K562 (cell line): ENCODE data around the gene C19orf85. TPM values are rescaled to one million over a fixed set of nuclear protein-coding genes. Genes with fewer than 3 reads are reported as not detected.

Experiments
- ATAC-seq: fragments of 200-7000 bp; cut with Tn5 transposase; 3 replicates; pipeline ENCODE4 v1.9.1; 2020; ENCODE audit warnings: moderate library complexity
- BruUV-seq: library from RNA; stranded (reverse); fragments of 400-500 nt; replicated peaks from 2 replicates; lab custom pipeline; 2021; lab: Mats Ljungman, UMichigan
- CTCF ChIA-PET: fragments of 300-600 bp; formaldehyde crosslinking; extraction: SDS; loops from one replicate; lab custom pipeline; 2021; ENCODE audit warnings: low intra/inter-chr PET ratio; lab: Yijun Ruan, JAX
- POLR2A ChIA-PET: fragments of 300-600, 350-650 bp; sonication (Branson Sonifier 250); formaldehyde crosslinking; extraction: SDS; loops from one replicate; lab custom pipeline; 2021; ENCODE audit warnings: antibody characterized with exemption, inconsistent platforms; lab: Yijun Ruan, JAX
- DNase-seq, 4 experiments: peaks; one replicate each; pipeline versions ENCODE4 v3.0.0 to v3.0.0-alpha.2; 2011 to 2018; ENCODE audit warnings: low spot score in 3 of 4, mixed read lengths in 3 of 4; ENCODE audit errors: extremely low read depth in 1 of 4
- FAIRE-seq: peaks from 2 replicates; lab custom pipeline; 2011; peaks lifted over from hg19 to GRCh38; lab: Jason Lieb, UNC
- H2AFZ ChIP-seq: 2 replicates; pipeline ENCODE4 v1.6.0; 2011; ENCODE audit warnings: low read depth, low read length, control low read depth, inconsistent platforms
- H3K27ac ChIP-seq: fragments of 200-600 bp; 3 replicates; pipeline ENCODE4 v1.8.0; 2011; ENCODE audit warnings: low read depth, mild to moderate bottlenecking, control low read depth, inconsistent platforms, low read length, moderate library complexity, mixed read lengths; ENCODE audit errors: extremely low read depth
- H3K27me3 ChIP-seq, 2 experiments: fragments of 300-600 bp in 1 of 2; 2 replicates in 1 of 2; 3 replicates in 1 of 2; pipeline versions ENCODE4 v1.6.0 to v1.8.0; 2011; ENCODE audit warnings: inconsistent platforms in 2 of 2, low read length in 2 of 2, mild to moderate bottlenecking in 1 of 2, mixed read lengths in 1 of 2, moderate library complexity in 1 of 2; ENCODE audit not compliant: control insufficient read depth in 2 of 2, insufficient read depth in 2 of 2
- H3K36me3 ChIP-seq: fragments of 300-600 bp; 3 replicates; pipeline ENCODE4 v1.8.0; 2011; ENCODE audit warnings: mild to moderate bottlenecking, low read length, inconsistent platforms; ENCODE audit not compliant: control insufficient read depth, insufficient read depth
- H3K4me1 ChIP-seq, 2 experiments: fragments of 200-600 bp in 1 of 2; replicated peaks in 1 of 2; 2 replicates in 1 of 2; 3 replicates in 1 of 2; pipeline versions ENCODE4 v1.5.1 to v1.8.0; 2011; ENCODE audit warnings: inconsistent platforms in 2 of 2, low read length in 2 of 2, mild to moderate bottlenecking in 1 of 2, mixed read lengths in 1 of 2, moderate library complexity in 1 of 2; ENCODE audit not compliant: control insufficient read depth in 2 of 2, insufficient read depth in 2 of 2
- H3K4me2 ChIP-seq: 2 replicates; pipeline ENCODE4 v1.6.1; 2011; ENCODE audit warnings: low read length, control low read depth, inconsistent platforms, mixed read lengths; ENCODE audit not compliant: insufficient read depth
- H3K4me3 ChIP-seq: fragments of 200-600 bp; sonication (generic), shearing (Covaris generic); 2 replicates; pipeline ENCODE4 v1.5.1; 2016; ENCODE audit warnings: control low read depth, inconsistent platforms
- H3K79me2 ChIP-seq: fragments of 200-600 bp; 3 replicates; pipeline ENCODE4 v1.8.0; 2011; ENCODE audit warnings: low read length, inconsistent platforms; ENCODE audit not compliant: control insufficient read depth, insufficient read depth
- H3K9ac ChIP-seq, 2 experiments: 2 replicates each; pipeline versions ENCODE4 v1.6.0 to v1.6.1; 2011; ENCODE audit warnings: low read depth in 2 of 2, low read length in 2 of 2, control low read depth in 1 of 2, inconsistent platforms in 1 of 2, mild to moderate bottlenecking in 1 of 2, mixed read lengths in 1 of 2; ENCODE audit not compliant: insufficient read depth in 1 of 2
- H3K9me1 ChIP-seq: one replicate; pipeline ENCODE4 v1.6.0; 2011; ENCODE audit warnings: inconsistent platforms, mild to moderate bottlenecking, low read length, moderate library complexity; ENCODE audit not compliant: control insufficient read depth, insufficient read depth
- H3K9me3 ChIP-seq: replicated peaks from 2 replicates; pipeline ENCODE4 v1.5.1; 2011; ENCODE audit warnings: low read depth, low read length, inconsistent platforms; ENCODE audit not compliant: control insufficient read depth, insufficient read depth
- H4K20me1 ChIP-seq: replicated peaks from 2 replicates; pipeline ENCODE4 v1.6.1; 2011; ENCODE audit warnings: low read length, inconsistent platforms, mixed read lengths; ENCODE audit not compliant: control insufficient read depth, insufficient read depth
- SIX5 ChIP-seq, 2 experiments: IDR thresholded peaks; 2 replicates each; pipeline ENCODE4 v1.6.1; 2011; ENCODE audit warnings: low read length in 2 of 2, borderline replicate concordance in 1 of 2, low read depth in 1 of 2, mild to moderate bottlenecking in 1 of 2, moderate library complexity in 1 of 2; ENCODE audit not compliant: insufficient read depth in 1 of 2
- ZFX ChIP-seq: sonication (generic); formaldehyde crosslinking; IDR thresholded peaks from 2 replicates; pipeline ENCODE4 v1.8.0; 2022; ENCODE audit warnings: mild to moderate bottlenecking, missing genetic modification reagents, moderate library complexity
- ZKSCAN8 ChIP-seq: fragments of 200-800 bp; sonication (Bioruptor generic); IDR thresholded peaks from 2 replicates; pipeline ENCODE4 v1.6.1; 2016; ENCODE audit warnings: missing genetic modification characterization, missing compliant biosample characterization
- whole genome bisulfite sequencing: fragments of 100-300 bp; shearing (Covaris generic); methylation state at CpG from one replicate; pipeline ENCODE4 v1.1.6; 2016; ENCODE audit warnings: low coverage, mixed read lengths; ENCODE audit not compliant: insufficient coverage; ENCODE audit errors: missing lambda C conversion rate; 5-methylcytosine and 5-hydroxymethylcytosine counted together
- in situ Hi-C: fragments of 300-500 bp; cut with MboI; formaldehyde crosslinking; loops from 4 replicates; pipeline ENCODE4 v1.15.0; 2018; ENCODE audit warnings: inconsistent platforms, mixed read lengths
- intact Hi-C: fragments of 100-400 bp; cut with micrococcal nuclease; formaldehyde crosslinking; loops from 2 replicates; pipeline ENCODE4 v1.14.2; 2022
- polyA plus RNA-seq, 8 experiments: library from polyadenylated mRNA; depleted of rRNA in 4 of 8; stranded (reverse) in 5 of 8; unstranded in 3 of 8; fragments of >200 nt; fragmentation: Nextera tagmentation in 2 of 8; fragmentation: Illumina TruSeq in 1 of 8; extraction: Ambion mirVana in 2 of 8; extraction: Trizol in 1 of 8; gene quantifications; 2 replicates each; pipeline versions ENCODE4 v1.2.1 to v1.2.3, GENCODE V29; 2011 to 2014; ENCODE audit warnings: inconsistent platforms in 1 of 8, missing spikeins in 1 of 8
- total RNA-seq, 7 experiments: library from RNA; depleted of rRNA in 6 of 7; stranded (reverse); fragments of >200 nt in 6 of 7; fragmentation: Illumina TruSeq in 2 of 7; extraction: Trizol in 2 of 7; gene quantifications; 2 replicates each; pipeline versions ENCODE4 v1.2.1 to v1.2.3, GENCODE V29; 2011 to 2021; ENCODE audit warnings: low replicate concordance in 1 of 7
- TF ChIP-seq, protein P1 (sequence below): sonication (generic); formaldehyde crosslinking; IDR thresholded peaks from 2 replicates; pipeline ENCODE4 v1.8.0; 2022; ENCODE audit warnings: mild to moderate bottlenecking, missing genetic modification reagents
- TF ChIP-seq, protein P2 (sequence below), 2 experiments: fragments of 450-650 bp; conservative IDR thresholded peaks; 2 replicates each; pipeline ENCODE4 v1.6.1; 2017; ENCODE audit warnings: mild to moderate bottlenecking in 2 of 2, moderate library complexity in 2 of 2
- TF ChIP-seq, protein P3 (sequence below), 2 experiments: IDR thresholded peaks in 1 of 2; conservative IDR thresholded peaks in 1 of 2; 2 replicates each; pipeline ENCODE4 v1.6.1; 2016; ENCODE audit warnings: low read depth in 2 of 2, mild to moderate bottlenecking in 1 of 2, missing compliant biosample characterization in 1 of 2, missing genetic modification characterization in 1 of 2, moderate library complexity in 1 of 2

C19orf85 gene
- total and polyA plus RNA-seq, 9 of the 15 experiments (the other 6 are each of a cell fraction or from before 2014, with no cell fraction given), result not detected

DNA sequence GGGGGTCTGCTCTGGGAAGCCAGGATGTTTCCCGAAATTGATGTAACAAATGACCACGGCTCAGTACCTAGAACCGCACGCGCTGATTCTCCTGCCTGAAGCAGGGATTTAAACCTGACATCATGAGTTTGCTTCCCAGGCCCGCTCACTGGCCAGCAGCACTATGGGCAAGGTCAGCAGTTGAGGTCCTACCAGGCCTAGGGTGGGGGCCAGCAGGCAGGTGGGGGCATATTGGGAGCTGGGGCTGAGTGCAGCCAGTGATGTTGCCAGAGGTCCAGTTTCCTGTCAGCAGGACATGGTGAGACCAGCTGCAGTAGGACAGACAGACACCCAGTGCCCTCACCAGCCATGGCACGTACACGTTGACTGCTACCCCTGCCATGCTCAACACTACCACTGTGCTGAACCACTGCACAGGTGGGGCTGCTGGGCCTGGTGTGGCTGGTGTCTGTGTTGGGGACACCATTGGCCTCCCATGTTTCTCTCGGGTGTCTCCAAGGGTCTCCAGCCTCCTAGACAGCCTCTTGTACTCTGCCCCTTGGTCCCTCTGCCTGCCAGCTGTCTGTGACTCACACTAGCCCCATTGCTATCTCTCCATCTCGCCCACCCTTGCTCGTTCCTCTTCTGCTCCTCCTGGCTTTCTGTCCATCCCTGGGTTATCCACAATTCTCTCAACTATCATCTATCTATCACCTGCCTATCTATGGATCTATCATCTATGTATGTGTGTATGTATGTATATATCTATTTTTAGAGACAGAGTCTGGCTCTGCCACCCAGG lies 1.1 kb upstream of the C19orf85 start:
- POLR2A ChIA-PET, result interaction anchor here (0.6 kb wide), 1 partner anchor 14 kb away, joined by 3 read pairs; no protein-coding TSS in a partner anchor
- intact Hi-C loops, result loop anchor here (2.0 kb wide), 1 partner anchor 39 kb away; no protein-coding TSS in a partner anchor
- no peaks in the 10 kb centered on the region for H3K9me1 ChIP-seq
- TF ChIP-seq ZFX (CRISPR knock-in tag) (no peak), ZKSCAN8 (CRISPR knock-in tag) (no peak), SIX5 (IDR thresholded peaks at IDR 0.05; ENCODE audit: borderline replicate concordance in 1 of 2, insufficient read depth in 1 of 2, low read depth in 1 of 2, low read length in 2 of 2) (no peak)
- TF ChIP-seq, protein P1, sequence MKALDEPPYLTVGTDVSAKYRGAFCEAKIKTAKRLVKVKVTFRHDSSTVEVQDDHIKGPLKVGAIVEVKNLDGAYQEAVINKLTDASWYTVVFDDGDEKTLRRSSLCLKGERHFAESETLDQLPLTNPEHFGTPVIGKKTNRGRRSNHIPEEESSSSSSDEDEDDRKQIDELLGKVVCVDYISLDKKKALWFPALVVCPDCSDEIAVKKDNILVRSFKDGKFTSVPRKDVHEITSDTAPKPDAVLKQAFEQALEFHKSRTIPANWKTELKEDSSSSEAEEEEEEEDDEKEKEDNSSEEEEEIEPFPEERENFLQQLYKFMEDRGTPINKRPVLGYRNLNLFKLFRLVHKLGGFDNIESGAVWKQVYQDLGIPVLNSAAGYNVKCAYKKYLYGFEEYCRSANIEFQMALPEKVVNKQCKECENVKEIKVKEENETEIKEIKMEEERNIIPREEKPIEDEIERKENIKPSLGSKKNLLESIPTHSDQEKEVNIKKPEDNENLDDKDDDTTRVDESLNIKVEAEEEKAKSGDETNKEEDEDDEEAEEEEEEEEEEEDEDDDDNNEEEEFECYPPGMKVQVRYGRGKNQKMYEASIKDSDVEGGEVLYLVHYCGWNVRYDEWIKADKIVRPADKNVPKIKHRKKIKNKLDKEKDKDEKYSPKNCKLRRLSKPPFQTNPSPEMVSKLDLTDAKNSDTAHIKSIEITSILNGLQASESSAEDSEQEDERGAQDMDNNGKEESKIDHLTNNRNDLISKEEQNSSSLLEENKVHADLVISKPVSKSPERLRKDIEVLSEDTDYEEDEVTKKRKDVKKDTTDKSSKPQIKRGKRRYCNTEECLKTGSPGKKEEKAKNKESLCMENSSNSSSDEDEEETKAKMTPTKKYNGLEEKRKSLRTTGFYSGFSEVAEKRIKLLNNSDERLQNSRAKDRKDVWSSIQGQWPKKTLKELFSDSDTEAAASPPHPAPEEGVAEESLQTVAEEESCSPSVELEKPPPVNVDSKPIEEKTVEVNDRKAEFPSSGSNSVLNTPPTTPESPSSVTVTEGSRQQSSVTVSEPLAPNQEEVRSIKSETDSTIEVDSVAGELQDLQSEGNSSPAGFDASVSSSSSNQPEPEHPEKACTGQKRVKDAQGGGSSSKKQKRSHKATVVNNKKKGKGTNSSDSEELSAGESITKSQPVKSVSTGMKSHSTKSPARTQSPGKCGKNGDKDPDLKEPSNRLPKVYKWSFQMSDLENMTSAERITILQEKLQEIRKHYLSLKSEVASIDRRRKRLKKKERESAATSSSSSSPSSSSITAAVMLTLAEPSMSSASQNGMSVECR (CRISPR knock-in tag), result no peak
- TF ChIP-seq, protein P2, sequence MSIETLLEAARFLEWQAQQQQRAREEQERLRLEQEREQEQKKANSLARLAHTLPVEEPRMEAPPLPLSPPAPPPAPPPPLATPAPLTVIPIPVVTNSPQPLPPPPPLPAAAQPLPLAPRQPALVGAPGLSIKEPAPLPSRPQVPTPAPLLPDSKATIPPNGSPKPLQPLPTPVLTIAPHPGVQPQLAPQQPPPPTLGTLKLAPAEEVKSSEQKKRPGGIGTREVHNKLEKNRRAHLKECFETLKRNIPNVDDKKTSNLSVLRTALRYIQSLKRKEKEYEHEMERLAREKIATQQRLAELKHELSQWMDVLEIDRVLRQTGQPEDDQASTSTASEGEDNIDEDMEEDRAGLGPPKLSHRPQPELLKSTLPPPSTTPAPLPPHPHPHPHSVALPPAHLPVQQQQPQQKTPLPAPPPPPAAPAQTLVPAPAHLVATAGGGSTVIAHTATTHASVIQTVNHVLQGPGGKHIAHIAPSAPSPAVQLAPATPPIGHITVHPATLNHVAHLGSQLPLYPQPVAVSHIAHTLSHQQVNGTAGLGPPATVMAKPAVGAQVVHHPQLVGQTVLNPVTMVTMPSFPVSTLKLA (conservative IDR thresholded peaks at IDR 0.05), result no peak
- TF ChIP-seq, protein P3, sequence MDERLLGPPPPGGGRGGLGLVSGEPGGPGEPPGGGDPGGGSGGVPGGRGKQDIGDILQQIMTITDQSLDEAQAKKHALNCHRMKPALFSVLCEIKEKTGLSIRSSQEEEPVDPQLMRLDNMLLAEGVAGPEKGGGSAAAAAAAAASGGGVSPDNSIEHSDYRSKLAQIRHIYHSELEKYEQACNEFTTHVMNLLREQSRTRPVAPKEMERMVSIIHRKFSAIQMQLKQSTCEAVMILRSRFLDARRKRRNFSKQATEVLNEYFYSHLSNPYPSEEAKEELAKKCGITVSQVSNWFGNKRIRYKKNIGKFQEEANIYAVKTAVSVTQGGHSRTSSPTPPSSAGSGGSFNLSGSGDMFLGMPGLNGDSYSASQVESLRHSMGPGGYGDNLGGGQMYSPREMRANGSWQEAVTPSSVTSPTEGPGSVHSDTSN (CRISPR knock-in tag; IDR thresholded peaks at IDR 0.05; ENCODE audit: low read depth), result no peak
- TF ChIP-seq, protein P3 (tag; conservative IDR thresholded peaks at IDR 0.05; ENCODE audit: low read depth), result no peak

More for the DNA sequence above, 1.1 kb upstream of the C19orf85 start:
- no peaks in the 10 kb centered on the region for H3K9me3 ChIP-seq
- H3K9ac ChIP-seq, result peak overlapping the region in 1 of 2 experiments; percentile 53; a peak in 2 of 4 replicates
- H2AFZ ChIP-seq, result no peak overlapping the region
- H3K27me3 ChIP-seq, result no peaks in the 10 kb centered on the region
- 82% methylated on average over 11 of the region's 11 CpGs for WGBS
- H3K79me2 ChIP-seq, result peaks cover 11% of the 10 kb centered on the region
- no peak overlapping the region for H3K4me2 ChIP-seq
- ATAC-seq, result no peak
- peaks cover 27 to 73% of the 10 kb centered on the region in 2 experiments; a peak in 4 of 5 replicates for H3K4me1 ChIP-seq
- no peak overlapping the region for H3K4me3 ChIP-seq
- CTCF ChIA-PET, result no interaction called here
- FAIRE-seq, result no peak
- in situ Hi-C loops, result no loop called here
- H3K36me3 ChIP-seq, result no peaks in the 10 kb centered on the region
- no peak overlapping the region for H3K27ac ChIP-seq
- no peaks in the 10 kb centered on the region for H4K20me1 ChIP-seq
- DNase-seq, result no peak
- no TSS peak for BruUV-seq
